IPS DF 6.9 (cell line): Measurements from ENCODE around the gene UBE2E1.
"Not testable (repeated sequence)": the region's sequence is repeated elsewhere in the genome, so short reads cannot be mapped to it uniquely, and the experiment has no call there.

ENCODE experiments used
- DNase-seq: peaks from one replicate; pipeline ENCODE4 v3.0.0-alpha.2; 2013; ENCODE audit warnings: low read depth, low spot score
- H3K27ac ChIP-seq: one replicate; pipeline ENCODE4 v1.5.1; 2013; ENCODE audit warnings: low read length, control low read depth
- H3K27me3 ChIP-seq: 2 replicates; pipeline ENCODE4 v1.6.1; 2013; ENCODE audit warnings: mild to moderate bottlenecking, low read length; ENCODE audit not compliant: control insufficient read depth, insufficient read depth
- H3K36me3 ChIP-seq: 2 replicates; pipeline ENCODE4 v1.6.1; 2013; ENCODE audit warnings: low read length; ENCODE audit not compliant: control insufficient read depth, insufficient read depth
- H3K4me1 ChIP-seq: 2 replicates; pipeline ENCODE4 v1.6.1; 2013; ENCODE audit warnings: low read length; ENCODE audit not compliant: control insufficient read depth, insufficient read depth
- H3K4me3 ChIP-seq: 2 replicates; pipeline ENCODE4 v1.5.1; 2013; ENCODE audit warnings: mild to moderate bottlenecking, low read length
- H3K9me3 ChIP-seq: 2 replicates; pipeline ENCODE4 v1.6.1; 2013; ENCODE audit warnings: low read length, inconsistent platforms; ENCODE audit not compliant: control insufficient read depth, insufficient read depth
- WGBS: extraction: QIAGEN DNeasy Blood & Tissue Kit; methylation state at CpG from one replicate; pipeline ENCODE4 v1.1.7; 2013; ENCODE audit warnings: mixed read lengths, missing lambda C conversion rate; ENCODE audit not compliant: insufficient read length, insufficient coverage; 5-methylcytosine and 5-hydroxymethylcytosine counted together

The UBE2E1 gene

DNA sequence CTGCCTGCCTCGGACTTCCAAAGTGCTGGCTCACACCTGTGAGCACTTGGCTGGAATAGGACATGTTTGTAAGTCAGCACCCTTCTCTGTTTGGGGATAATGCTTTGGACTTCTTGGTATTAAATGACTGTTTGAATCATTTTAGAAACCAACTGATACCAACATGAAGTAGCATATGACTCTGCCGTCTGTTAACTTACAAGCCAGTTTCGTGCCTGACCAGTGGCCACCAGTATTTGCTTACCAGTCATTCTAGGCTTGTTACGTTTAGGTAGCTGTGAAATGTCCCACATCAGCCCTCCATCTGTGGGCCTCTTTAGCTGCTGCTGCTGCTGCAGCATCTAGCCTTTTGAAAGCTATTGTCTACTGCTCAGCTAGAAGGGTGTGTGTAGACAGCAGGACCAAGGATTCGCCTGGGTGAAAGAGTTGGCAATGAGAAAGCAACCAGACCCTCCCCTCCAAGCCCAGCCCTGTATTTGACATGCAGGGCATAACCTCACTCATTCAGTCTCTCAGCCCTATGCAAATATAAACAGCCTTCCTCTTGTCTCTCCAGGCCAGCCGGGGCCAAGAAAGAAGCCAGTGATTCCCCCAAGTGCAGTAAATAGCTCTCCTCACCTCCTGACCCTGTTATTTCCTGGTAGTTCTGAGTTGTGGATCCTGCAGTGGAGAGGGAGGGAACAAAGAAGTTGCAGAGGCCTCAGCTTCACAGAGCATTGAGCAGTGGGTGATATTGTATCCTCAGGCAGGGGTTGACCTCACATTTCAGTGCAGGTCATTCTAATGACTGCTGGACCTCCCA lies 60.0 kb downstream of the UBE2E1 start:
- Histone ChIP-seq H3K4me3 (no peak overlapping the region), H3K9me3 (no peaks in the 10 kb centered on the region), H3K27me3 (no peaks in the 10 kb centered on the region), H3K36me3 (peaks cover 3% of the 10 kb centered on the region; the same call in 1 of the 2 replicates), H3K27ac (no peak overlapping the region), H3K4me1 (peaks cover 3% of the 10 kb centered on the region; the same call in 1 of the 2 replicates)
- WGBS, result no CpG with 5 or more reads among the region's 6 CpGs
- no peak for DNase-seq

DNA sequence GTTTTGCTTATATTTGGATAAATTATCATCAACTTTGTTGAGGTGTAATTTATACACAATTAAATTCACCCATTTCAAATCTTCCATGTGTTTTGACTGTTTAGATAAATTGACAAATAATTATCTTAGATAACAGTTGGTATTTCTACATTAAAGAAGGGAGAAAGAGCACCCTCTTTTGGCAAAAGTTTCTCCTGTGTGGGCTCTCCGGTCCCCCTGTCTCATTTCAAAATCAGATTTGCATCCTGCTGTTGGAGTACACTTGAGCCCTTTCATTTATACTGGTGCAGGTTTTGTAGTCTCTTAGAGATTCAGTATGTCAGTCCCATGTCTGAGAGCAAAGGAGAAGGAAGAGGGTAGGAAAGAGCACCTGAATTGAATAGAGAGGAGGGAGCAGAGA lies 61.6 kb downstream of the UBE2E1 start:
- Histone ChIP-seq H3K4me1 (peaks cover 3% of the 10 kb centered on the region; the same call in 1 of the 2 replicates), H3K27ac (no peak overlapping the region), H3K36me3 (no peaks in the 10 kb centered on the region), H3K9me3 (no peaks in the 10 kb centered on the region), H3K4me3 (no peak overlapping the region), H3K27me3 (no peaks in the 10 kb centered on the region)
- no peak for DNase-seq
- WGBS, result no CpG with 5 or more reads among the region's 1 CpG

DNA sequence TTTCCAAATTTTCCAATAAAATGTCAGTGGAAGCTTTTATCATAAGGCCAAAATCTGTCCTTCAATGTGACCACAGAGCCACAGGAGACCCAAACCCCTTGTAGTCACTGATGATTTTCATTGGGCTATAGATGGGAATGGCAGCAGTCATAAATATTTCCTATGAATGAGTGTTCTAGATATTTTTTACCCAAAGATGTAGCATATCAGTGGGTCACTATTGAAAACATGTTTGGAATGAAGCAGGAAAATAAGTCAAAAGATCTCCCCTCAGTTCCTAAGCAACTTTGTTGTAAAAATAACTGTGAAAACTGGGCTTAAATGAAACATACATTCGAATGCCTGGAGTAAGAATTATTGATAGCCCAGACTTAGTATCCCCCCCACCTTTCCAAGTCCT lies 62.1 kb downstream of the UBE2E1 start:
- H3K4me1 ChIP-seq, result peaks cover 3% of the 10 kb centered on the region; the same call in 1 of the 2 replicates
- H3K36me3 ChIP-seq, result no peaks in the 10 kb centered on the region
- no peak overlapping the region for H3K27ac ChIP-seq
- DNase-seq, result no peak
- H3K4me3 ChIP-seq, result no peak overlapping the region
- H3K9me3 ChIP-seq, result no peaks in the 10 kb centered on the region
- no CpG with 5 or more reads among the region's 1 CpG for WGBS
- H3K27me3 ChIP-seq, result no peaks in the 10 kb centered on the region

DNA sequence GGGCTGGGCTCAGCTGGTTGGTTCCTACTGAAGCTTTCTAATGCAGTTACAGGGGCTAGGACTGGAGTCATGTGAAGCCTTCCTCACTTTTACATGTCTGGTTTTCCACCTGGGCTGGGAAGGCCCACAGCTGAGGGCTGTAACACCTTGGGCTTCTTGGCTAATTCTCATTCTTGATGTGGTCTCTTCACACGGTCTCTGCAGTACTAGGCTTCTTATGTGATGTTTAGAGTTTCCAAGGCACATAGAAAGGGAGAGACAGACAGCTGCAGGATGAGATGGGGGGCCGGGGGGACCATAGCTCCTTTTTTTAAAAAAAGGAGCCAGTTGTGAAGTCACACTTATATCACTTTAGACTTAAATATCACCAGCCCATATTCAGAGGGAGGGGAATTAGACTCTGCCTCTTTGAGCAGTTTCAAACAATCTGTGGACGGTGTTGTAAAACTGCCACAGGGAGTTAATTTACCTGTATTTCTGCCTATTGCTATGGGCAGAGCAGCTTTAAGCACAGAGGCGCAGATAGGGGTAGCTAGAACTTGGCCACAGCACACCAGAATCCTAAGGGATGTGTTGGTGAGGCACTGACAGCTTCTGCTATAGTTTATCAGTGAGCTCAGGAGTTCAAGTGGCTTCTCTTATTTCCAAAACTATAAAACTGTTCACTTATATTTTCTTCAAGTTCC lies 64.4 kb downstream of the UBE2E1 start:
- H3K36me3 ChIP-seq, result no peaks in the 10 kb centered on the region
- no CpG with 5 or more reads among the region's 4 CpGs for WGBS

GRCh38 chr3:23870663-23871043 lies 64.9 kb downstream of the UBE2E1 start:
- not testable (repeated sequence) for H3K36me3 ChIP-seq, H3K27ac ChIP-seq, DNase-seq, H3K27me3 ChIP-seq, H3K9me3 ChIP-seq, H3K4me1 ChIP-seq, H3K4me3 ChIP-seq
- WGBS, result no CpG with 5 or more reads among the region's 5 CpGs

More for the DNA sequence above, 64.4 kb downstream of the UBE2E1 start:
- Histone ChIP-seq H3K4me3 (no peak overlapping the region), H3K27me3 (no peaks in the 10 kb centered on the region), H3K27ac (no peak overlapping the region), H3K4me1 (peaks cover 3% of the 10 kb centered on the region; the same call in 1 of the 2 replicates), H3K9me3 (no peaks in the 10 kb centered on the region)
- DNase-seq, result no peak

DNA sequence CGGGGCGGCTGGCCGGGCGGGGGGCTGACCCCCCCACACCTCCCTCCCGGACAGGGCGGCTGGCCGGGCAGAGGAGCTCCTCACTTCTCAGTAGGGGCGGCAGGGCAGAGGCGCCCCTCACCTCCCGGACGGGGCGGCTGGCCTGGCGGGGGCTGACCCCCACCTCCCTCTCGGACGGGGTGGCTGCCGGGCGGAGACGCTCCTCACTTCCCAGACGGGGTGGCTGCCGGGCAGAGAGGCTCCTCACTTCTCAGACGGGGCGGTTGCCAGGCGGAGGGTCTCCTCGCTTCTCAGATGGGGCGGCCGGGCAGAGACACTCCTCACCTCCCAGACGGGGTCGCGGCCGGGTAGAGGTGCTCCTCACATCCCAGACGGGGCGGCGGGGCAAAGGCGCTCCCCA lies 65.6 kb downstream of the UBE2E1 start:
- H3K36me3 ChIP-seq, DNase-seq, H3K9me3 ChIP-seq, H3K27me3 ChIP-seq, H3K4me1 ChIP-seq, H3K27ac ChIP-seq, H3K4me3 ChIP-seq: not testable (repeated sequence)
- WGBS, result no CpG with 5 or more reads among the region's 34 CpGs

DNA sequence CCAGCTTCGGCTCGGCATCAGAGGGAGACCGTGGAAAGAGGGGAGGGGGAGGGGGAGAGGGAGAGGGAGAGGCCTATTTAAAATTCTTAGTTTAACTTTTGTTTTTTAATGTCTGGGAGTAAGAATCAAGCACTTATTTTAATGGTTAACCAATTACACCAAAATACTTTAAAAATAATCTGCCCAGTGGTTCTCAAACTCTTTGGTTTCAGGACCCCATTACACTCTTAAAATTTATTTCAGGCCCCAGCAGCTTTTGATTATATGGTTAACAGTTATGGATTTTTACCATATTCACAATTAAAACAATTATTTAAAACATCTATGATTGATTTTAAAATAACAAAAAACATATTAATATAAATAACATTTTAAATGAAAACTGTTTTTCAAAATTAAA lies 66.6 kb downstream of the UBE2E1 start:
- no CpG with 5 or more reads among the region's 3 CpGs for WGBS
- H3K4me1 ChIP-seq, result no peaks in the 10 kb centered on the region
- DNase-seq, result no peak
- no peaks in the 10 kb centered on the region for H3K36me3 ChIP-seq
- no peaks in the 10 kb centered on the region for H3K27me3 ChIP-seq
- H3K4me3 ChIP-seq, result no peak overlapping the region
- H3K9me3 ChIP-seq, result no peaks in the 10 kb centered on the region
- no peak overlapping the region for H3K27ac ChIP-seq

- no CpG with 5 or more reads among the region's 2 CpGs for WGBS
Measured at GRCh38 chr3:23873941-23874340, 68.2 kb downstream of the UBE2E1 start.

DNA sequence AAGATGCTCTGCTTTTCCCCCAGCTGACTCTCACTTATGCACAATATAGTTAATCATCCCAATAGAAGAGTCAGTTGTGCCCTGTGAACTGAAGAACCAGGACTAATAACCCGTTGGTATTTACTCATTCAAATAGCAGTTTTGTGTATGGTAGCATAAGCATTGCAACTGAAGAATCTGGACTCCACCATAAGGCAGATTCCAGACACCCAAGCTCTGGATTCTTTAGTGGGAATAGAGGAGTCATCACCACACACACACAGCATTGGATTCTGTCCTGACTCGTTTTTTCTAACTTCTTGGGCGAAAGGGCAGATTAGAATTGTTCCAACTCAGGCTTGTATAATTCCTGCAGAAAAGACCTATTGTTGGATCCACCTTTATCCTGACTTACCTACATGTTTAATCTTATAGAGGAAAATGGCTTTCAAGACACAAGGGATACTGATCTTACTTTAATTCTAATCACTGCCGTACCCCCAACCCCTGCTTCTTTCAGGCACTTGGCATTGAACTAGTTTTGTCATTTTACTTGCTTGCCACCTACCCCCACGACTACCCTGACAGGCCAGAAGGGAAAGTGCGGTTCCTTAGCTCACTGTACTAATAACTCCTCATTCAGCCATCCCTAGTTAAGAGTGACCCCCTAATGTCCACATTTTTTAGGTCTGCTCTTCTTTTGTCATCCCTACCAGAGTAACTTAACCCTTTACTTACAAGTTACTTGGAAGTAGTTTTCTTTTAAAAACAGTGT lies 68.8 kb downstream of the UBE2E1 start:
- H3K9me3 ChIP-seq, result no peaks in the 10 kb centered on the region
- no peak overlapping the region for H3K27ac ChIP-seq
- DNase-seq, result no peak
- no peaks in the 10 kb centered on the region for H3K36me3 ChIP-seq
- WGBS, result no CpG with 5 or more reads among the region's 6 CpGs
- no peaks in the 10 kb centered on the region for H3K4me1 ChIP-seq
- H3K27me3 ChIP-seq, result no peaks in the 10 kb centered on the region
- no peak overlapping the region for H3K4me3 ChIP-seq

More at GRCh38 chr3:23873941-23874340, 68.2 kb downstream of the UBE2E1 start:
- no peaks in the 10 kb centered on the region for H3K9me3 ChIP-seq
- no peaks in the 10 kb centered on the region for H3K4me1 ChIP-seq
- H3K4me3 ChIP-seq, result no peak overlapping the region
- no peak for DNase-seq
- H3K27ac ChIP-seq, result no peak overlapping the region
- H3K36me3 ChIP-seq, result no peaks in the 10 kb centered on the region
- no peaks in the 10 kb centered on the region for H3K27me3 ChIP-seq

GRCh38 chr3:23875113-23875725 lies 69.5 kb downstream of the UBE2E1 start:
- no peaks in the 10 kb centered on the region for H3K36me3 ChIP-seq
- H3K4me3 ChIP-seq, result no peak overlapping the region
- no CpG with 5 or more reads among the region's 4 CpGs for WGBS
- H3K27me3 ChIP-seq, result no peaks in the 10 kb centered on the region
- no peaks in the 10 kb centered on the region for H3K9me3 ChIP-seq
- H3K4me1 ChIP-seq, result no peaks in the 10 kb centered on the region
- no peak overlapping the region for H3K27ac ChIP-seq
- DNase-seq, result no peak
